Common myeloid progenitor, CD34-positive (primary cell): ENCODE measurements around the gene FBLN1.

Experiments
- CTCF ChIA-PET: fragments of 350-600 bp; sonication (Branson Sonifier 250); formaldehyde crosslinking; loops from one replicate; lab custom pipeline; 2021; ENCODE audit warnings: antibody characterized with exemption; lab: Charles Lee
- POLR2A ChIA-PET: fragments of 350-600 bp; sonication (Branson Sonifier 250); formaldehyde crosslinking; loops from one replicate; lab custom pipeline; 2021; ENCODE audit warnings: antibody characterized with exemption; lab: Charles Lee
- DNase-seq, 3 donors: peaks; one replicate each; pipeline versions ENCODE4 v3.0.0 to v3.0.0-alpha.2; 2013
- H3K27ac ChIP-seq, 2 experiments: 1 replicate in 1 of 2; 2 replicates in 1 of 2; pipeline ENCODE4 v1.7.0; 2013; ENCODE audit warnings: inconsistent platforms in 2 of 2, low read length in 2 of 2, mild to moderate bottlenecking in 2 of 2, low read depth in 1 of 2, moderate library complexity in 1 of 2; ENCODE audit not compliant: severe bottlenecking in 2 of 2, insufficient read depth in 1 of 2, poor library complexity in 1 of 2
- H3K27me3 ChIP-seq, 5 experiments: replicated peaks in 2 of 5; 1 replicate in 3 of 5; 2 replicates in 2 of 5; pipeline versions ENCODE4 v1.6.1 to v1.7.0; 2013; ENCODE audit warnings: low read length in 4 of 5, mild to moderate bottlenecking in 2 of 5, moderate library complexity in 2 of 5, inconsistent platforms in 1 of 5; ENCODE audit not compliant: insufficient read depth in 5 of 5, control insufficient read depth in 4 of 5
- H3K36me3 ChIP-seq, 4 experiments: 1 replicate in 2 of 4; 2 replicates in 2 of 4; pipeline versions ENCODE4 v1.6.1 to v1.7.0; 2013; ENCODE audit warnings: low read length in 3 of 4, control low read depth in 1 of 4, mild to moderate bottlenecking in 1 of 4; ENCODE audit not compliant: control insufficient read depth in 4 of 4, insufficient read depth in 4 of 4
- H3K4me1 ChIP-seq, 4 experiments: 1 replicate in 3 of 4; 2 replicates in 1 of 4; pipeline versions ENCODE4 v1.6.1 to v1.7.1; 2013; ENCODE audit warnings: low read length in 3 of 4, mild to moderate bottlenecking in 3 of 4, control low read depth in 1 of 4, inconsistent platforms in 1 of 4, moderate library complexity in 1 of 4; ENCODE audit not compliant: control insufficient read depth in 4 of 4, insufficient read depth in 4 of 4; ENCODE audit errors: control extremely low read depth in 1 of 4
- H3K4me3 ChIP-seq, 7 experiments: 1 replicate in 4 of 7; 2 replicates in 3 of 7; pipeline versions ENCODE4 v1.5.1 to v1.7.0; 2013; ENCODE audit warnings: mild to moderate bottlenecking in 7 of 7, low read length in 6 of 7, moderate library complexity in 6 of 7, inconsistent platforms in 2 of 7, low read depth in 2 of 7, control low read depth in 1 of 7; ENCODE audit not compliant: insufficient read depth in 4 of 7, control insufficient read depth in 1 of 7; ENCODE audit errors: extremely low read depth in 1 of 7
- H3K9me3 ChIP-seq, 5 experiments: 1 replicate in 4 of 5; 2 replicates in 1 of 5; pipeline versions ENCODE4 v1.6.1 to v1.7.1; 2013; ENCODE audit warnings: low read length in 4 of 5, mild to moderate bottlenecking in 2 of 5, inconsistent platforms in 1 of 5, low read depth in 1 of 5, moderate library complexity in 1 of 5; ENCODE audit not compliant: control insufficient read depth in 4 of 5, insufficient read depth in 2 of 5; ENCODE audit errors: control extremely low read depth in 1 of 5
- WGBS: methylation state at CpG from one replicate; pipeline ENCODE4 v1.1.5; 2013; ENCODE audit not compliant: insufficient coverage; 5-methylcytosine and 5-hydroxymethylcytosine counted together

The FBLN1 gene

GRCh38 chr22:45547731-45548130 is 45.0 kb downstream of the FBLN1 start:
- Histone ChIP-seq H3K4me3 (no peak overlapping the region), H3K4me1 (no peaks in the 10 kb centered on the region), H3K27ac (no peak overlapping the region), H3K36me3 (no peaks in the 10 kb centered on the region), H3K9me3 (peaks cover 0 to 3% (median 0%) of the 10 kb centered on the region in 5 experiments), H3K27me3 (no peaks in the 10 kb centered on the region)
- WGBS = 97% methylated on average over 6 of the region's 6 CpGs
- POLR2A ChIA-PET = no interaction called here
- CTCF ChIA-PET = no interaction called here
- no peak for DNase-seq

GRCh38 chr22:45548247-45548840 is 45.7 kb downstream of the FBLN1 start:
- Histone ChIP-seq H3K36me3 (no peaks in the 10 kb centered on the region), H3K4me3 (no peak overlapping the region), H3K4me1 (no peaks in the 10 kb centered on the region), H3K27me3 (no peaks in the 10 kb centered on the region), H3K9me3 (peaks cover 0 to 3% (median 0%) of the 10 kb centered on the region in 5 experiments), H3K27ac (no peak overlapping the region)
- DNase-seq = no peak
- 95% methylated on average over 17 of the region's 18 CpGs for WGBS
- CTCF ChIA-PET = no interaction called here
- POLR2A ChIA-PET = no interaction called here

- CTCF ChIA-PET = interaction anchor here (1.2 to 1.5 kb wide), 2 partner anchors 12 to 25 kb away, joined by 3 to 4 read pairs; no protein-coding TSS in a partner anchor
- Histone ChIP-seq H3K27me3 (no peaks in the 10 kb centered on the region), H3K9me3 (peaks cover 0 to 3% (median 0%) of the 10 kb centered on the region in 5 experiments), H3K27ac (no peak overlapping the region), H3K4me3 (no peak overlapping the region), H3K4me1 (no peaks in the 10 kb centered on the region), H3K36me3 (no peaks in the 10 kb centered on the region)
- POLR2A ChIA-PET = no interaction called here
- 87% methylated on average over 15 of the region's 17 CpGs for WGBS
- DNase-seq = peak in 2 of 3 donors; percentile 22 to 40
Observed at GRCh38 chr22:45548991-45549761, 46.5 kb downstream of the FBLN1 start.

GRCh38 chr22:45549762-45550378 is 47.2 kb downstream of the FBLN1 start:
- CTCF ChIA-PET = interaction anchor here (1.2 to 1.5 kb wide), 2 partner anchors 13 to 26 kb away, joined by 3 to 4 read pairs; no protein-coding TSS in a partner anchor
- H3K9me3 ChIP-seq = peaks cover 0 to 3% (median 0%) of the 10 kb centered on the region in 5 experiments
- H3K27me3 ChIP-seq = no peaks in the 10 kb centered on the region
- DNase-seq = no peak
- no peak overlapping the region for H3K4me3 ChIP-seq
- H3K36me3 ChIP-seq = no peaks in the 10 kb centered on the region
- no peak overlapping the region for H3K27ac ChIP-seq
- POLR2A ChIA-PET = interaction anchor here (0.6 kb wide), 1 partner anchor 286 kb away, joined by 4 read pairs; no protein-coding TSS in a partner anchor
- H3K4me1 ChIP-seq = no peaks in the 10 kb centered on the region
- 82% methylated on average over 5 of the region's 9 CpGs for WGBS

GRCh38 chr22:45550416-45550815 is 47.7 kb downstream of the FBLN1 start:
- no peak for DNase-seq
- 98% methylated on average over 14 of the region's 14 CpGs for WGBS
- CTCF ChIA-PET = interaction anchor here (0.7 to 1.5 kb wide), 4 partner anchors 13 to 103 kb away, joined by 3 to 6 read pairs (median 4); no protein-coding TSS in a partner anchor

GRCh38 chr22:45550891-45551290 is 48.2 kb downstream of the FBLN1 start:
- Histone ChIP-seq H3K4me3 (no peak overlapping the region), H3K9me3 (peaks cover 0 to 3% (median 0%) of the 10 kb centered on the region in 5 experiments), H3K36me3 (no peaks in the 10 kb centered on the region), H3K27ac (no peak overlapping the region), H3K27me3 (no peaks in the 10 kb centered on the region), H3K4me1 (no peaks in the 10 kb centered on the region)
- POLR2A ChIA-PET = no interaction called here
- DNase-seq = no peak
- CTCF ChIA-PET = interaction anchor here (0.7 to 1.3 kb wide), 5 partner anchors 11 to 283 kb away, joined by 3 to 6 read pairs (median 3); no protein-coding TSS in a partner anchor
- WGBS = over 99% methylated on average over 11 of the region's 11 CpGs

More at GRCh38 chr22:45550416-45550815, 47.7 kb downstream of the FBLN1 start:
- no peak overlapping the region for H3K27ac ChIP-seq
- H3K36me3 ChIP-seq = no peaks in the 10 kb centered on the region
- POLR2A ChIA-PET = interaction anchor here (0.6 kb wide), 1 partner anchor 287 kb away, joined by 4 read pairs; no protein-coding TSS in a partner anchor
- no peak overlapping the region for H3K4me3 ChIP-seq
- no peaks in the 10 kb centered on the region for H3K4me1 ChIP-seq
- peaks cover 0 to 3% (median 0%) of the 10 kb centered on the region in 5 experiments for H3K9me3 ChIP-seq
- H3K27me3 ChIP-seq = no peaks in the 10 kb centered on the region
